Panc1 (cell line): Measurements from ENCODE around the gene TOLLIP.

Experiments
- CTCF ChIP-seq: fragments of 450-650 bp; IDR thresholded peaks from 2 replicates; pipeline ENCODE4 v1.5.1; 2017; ENCODE audit warnings: mild to moderate bottlenecking
- POLR2AphosphoS5 ChIP-seq: IDR thresholded peaks from 2 replicates; pipeline ENCODE4 v1.6.1; 2012; ENCODE audit warnings: mild to moderate bottlenecking, low read depth, low read length, moderate library complexity
- REST ChIP-seq, 2 experiments: IDR thresholded peaks; 2 replicates each; pipeline ENCODE4 v1.6.1; 2011 to 2012; ENCODE audit warnings: low read depth in 2 of 2, control low read depth in 1 of 2, low read length in 1 of 2, mild to moderate bottlenecking in 1 of 2, moderate library complexity in 1 of 2; ENCODE audit not compliant: insufficient read depth in 1 of 2
- SIN3A ChIP-seq: IDR thresholded peaks from 2 replicates; pipeline ENCODE4 v1.6.1; 2012; ENCODE audit warnings: low read depth, mild to moderate bottlenecking, low read length, moderate library complexity, borderline replicate concordance; ENCODE audit not compliant: insufficient read depth
- TCF7L2 ChIP-seq: IDR thresholded peaks from 2 replicates; pipeline ENCODE4 v1.6.1; 2011; ENCODE audit warnings: mild to moderate bottlenecking, low read depth, low read length, inconsistent platforms

GRCh38 chr11:1305063-1305495 is 4.4 kb downstream of the TOLLIP start:
- TF ChIP-seq REST (IDR thresholded peaks at IDR 0.05; ENCODE audit: insufficient read depth in 1 of 2, low read depth in 2 of 2, low read length in 1 of 2): no peak
- TF ChIP-seq CTCF: no peak
- TF ChIP-seq POLR2AphosphoS5: no peak
- no peak for TF ChIP-seq SIN3A
- no peak for TF ChIP-seq TCF7L2
